ENCODE data around the gene CACNA1E. TPM values are rescaled to one million over a fixed set of nuclear protein-coding genes. Genes with fewer than 3 reads are reported as not detected.

The CACNA1E gene
- total and polyA plus RNA-seq, 2 of the 13 experiments (the other 11 are each of a cell fraction or from before 2014, with no cell fraction given), result not detected

GRCh38 chr1:181807251-181807650 is 323.9 kb downstream of the CACNA1E start (continued):
- TF ChIP-seq HINFP (CRISPR knock-in tag; IDR thresholded peaks at IDR 0.05; ENCODE audit: low read depth), result no peak
- no peak for TF ChIP-seq ZNF713 (CRISPR knock-in tag; IDR thresholded peaks at IDR 0.05)

DNA sequence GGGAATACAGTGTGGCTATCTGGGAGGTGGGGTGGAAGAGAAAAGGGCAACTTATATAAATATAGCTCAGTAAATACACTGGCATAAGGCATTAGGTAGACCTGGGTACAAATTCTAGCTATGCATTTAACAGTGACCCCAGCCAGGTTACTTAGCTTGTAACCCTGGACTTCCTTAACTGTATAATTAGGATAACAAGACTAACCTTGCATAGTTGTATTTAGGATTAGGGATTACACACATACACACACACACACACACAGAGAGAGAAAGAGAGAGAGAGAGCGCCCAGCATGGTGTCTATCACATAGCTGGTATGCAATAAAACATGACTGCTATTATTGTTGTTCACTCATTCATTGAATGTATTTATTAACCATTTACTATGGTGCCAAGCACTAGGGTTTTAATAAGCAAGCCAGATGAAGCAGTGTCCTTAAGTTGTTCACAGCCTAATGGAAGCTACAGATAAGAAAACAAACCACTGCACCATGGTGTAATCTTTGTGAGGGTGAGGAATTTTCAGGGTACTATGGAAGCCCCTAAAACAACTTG is 326.8 kb downstream of the CACNA1E start:
- Histone ChIP-seq H2AFZ (ENCODE audit: low read length) (no peak overlapping the region), H3K27me3 (ENCODE audit: control insufficient read depth in 1 of 2, insufficient read depth in 2 of 2, low read length in 2 of 2) (peaks cover 0 to 4% of the 10 kb centered on the region in 2 experiments; a peak in 1 of 5 replicates), H3K79me2 (ENCODE audit: insufficient read depth, low read length) (no peaks in the 10 kb centered on the region), H3K4me2 (ENCODE audit: low read depth, low read length) (no peak overlapping the region), H3K9ac (ENCODE audit: insufficient read depth, low read depth, low read length) (no peak overlapping the region), H3K4me3 (replicated peaks in 1 of 3; ENCODE audit: insufficient read depth in 1 of 3, low read depth in 2 of 3, low read length in 3 of 3) (no peak overlapping the region), H4K20me1 (ENCODE audit: insufficient read depth, low read length) (no peaks in the 10 kb centered on the region), H3K27ac (ENCODE audit: extremely low read length, insufficient read depth, low read length) (no peak overlapping the region), H3K9me3 (ENCODE audit: low read length) (no peaks in the 10 kb centered on the region), H3K4me1 (ENCODE audit: insufficient read depth, low read length) (no peaks in the 10 kb centered on the region), H3K36me3 (replicated peaks in 1 of 2; ENCODE audit: control insufficient read depth in 1 of 2, insufficient read depth in 2 of 2, low read length in 2 of 2) (no peaks in the 10 kb centered on the region)
- intact Hi-C loops (cut with micrococcal nuclease; ENCODE audit: unreplicated experiment) (no loop called here), in situ Hi-C loops (cut with HindIII; ENCODE audit: extremely low pct_ligation_motif_present, low pct_unique_long_range_greater_than_20kb) (no loop called here)
- no TSS peak for BruUV-seq (replicated peaks)
- ChIA-PET POLR2A (no interaction called here), CTCF (ENCODE audit: low intra/inter-chr PET ratio, low total read pairs) (no interaction called here)
- WGBS (ENCODE audit: low lambda C conversion rate), result 0% methylated on average over 1 of the region's 1 CpG
- FAIRE-seq (no peak), ATAC-seq (no peak), DNase-seq (ENCODE audit: low spot score) (no peak)
- TF ChIP-seq ZNF44 (CRISPR knock-in tag; IDR thresholded peaks at IDR 0.05) (no peak), ZBTB7B (CRISPR knock-in tag; IDR thresholded peaks at IDR 0.05) (no peak), E2F1 (CRISPR knock-in tag; IDR thresholded peaks at IDR 0.05) (no peak), FOXM1 (CRISPR knock-in tag; IDR thresholded peaks at IDR 0.05) (no peak)
- TF ChIP-seq, protein P1, sequence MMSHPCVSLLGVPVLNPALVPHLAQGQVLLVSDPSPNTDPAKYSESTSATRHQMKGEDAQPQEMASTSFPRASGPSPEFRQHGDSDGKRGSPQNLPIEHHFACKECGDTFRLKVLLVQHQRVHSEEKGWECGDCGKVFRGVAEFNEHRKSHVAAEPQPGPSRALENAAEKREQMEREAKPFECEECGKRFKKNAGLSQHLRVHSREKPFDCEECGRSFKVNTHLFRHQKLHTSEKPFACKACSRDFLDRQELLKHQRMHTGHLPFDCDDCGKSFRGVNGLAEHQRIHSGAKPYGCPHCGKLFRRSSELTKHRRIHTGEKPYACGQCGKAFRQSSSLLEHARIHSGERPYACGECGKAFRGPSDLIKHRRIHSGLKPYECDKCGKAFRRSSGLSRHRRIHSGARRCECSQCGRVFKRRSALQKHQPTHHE (CRISPR knock-in tag; IDR thresholded peaks at IDR 0.05; ENCODE audit: borderline replicate concordance), result no peak
- TF ChIP-seq, protein P2, sequence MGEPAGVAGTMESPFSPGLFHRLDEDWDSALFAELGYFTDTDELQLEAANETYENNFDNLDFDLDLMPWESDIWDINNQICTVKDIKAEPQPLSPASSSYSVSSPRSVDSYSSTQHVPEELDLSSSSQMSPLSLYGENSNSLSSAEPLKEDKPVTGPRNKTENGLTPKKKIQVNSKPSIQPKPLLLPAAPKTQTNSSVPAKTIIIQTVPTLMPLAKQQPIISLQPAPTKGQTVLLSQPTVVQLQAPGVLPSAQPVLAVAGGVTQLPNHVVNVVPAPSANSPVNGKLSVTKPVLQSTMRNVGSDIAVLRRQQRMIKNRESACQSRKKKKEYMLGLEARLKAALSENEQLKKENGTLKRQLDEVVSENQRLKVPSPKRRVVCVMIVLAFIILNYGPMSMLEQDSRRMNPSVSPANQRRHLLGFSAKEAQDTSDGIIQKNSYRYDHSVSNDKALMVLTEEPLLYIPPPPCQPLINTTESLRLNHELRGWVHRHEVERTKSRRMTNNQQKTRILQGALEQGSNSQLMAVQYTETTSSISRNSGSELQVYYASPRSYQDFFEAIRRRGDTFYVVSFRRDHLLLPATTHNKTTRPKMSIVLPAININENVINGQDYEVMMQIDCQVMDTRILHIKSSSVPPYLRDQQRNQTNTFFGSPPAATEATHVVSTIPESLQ (CRISPR knock-in tag; conservative IDR thresholded peaks at IDR 0.05), result no peak

Data from HepG2 (cell line).